ENCODE results near the gene MAP6D1. TPM values are rescaled to one million over a fixed set of nuclear protein-coding genes. Genes with fewer than 3 reads are reported as not detected.
"Not testable (repeated sequence)": the region's sequence is repeated elsewhere in the genome, so short reads cannot be mapped to it uniquely, and the experiment has no call there.

MAP6D1 gene
- total RNA-seq, 1 experiment from 2014 or later, result 3.0 TPM

DNA sequence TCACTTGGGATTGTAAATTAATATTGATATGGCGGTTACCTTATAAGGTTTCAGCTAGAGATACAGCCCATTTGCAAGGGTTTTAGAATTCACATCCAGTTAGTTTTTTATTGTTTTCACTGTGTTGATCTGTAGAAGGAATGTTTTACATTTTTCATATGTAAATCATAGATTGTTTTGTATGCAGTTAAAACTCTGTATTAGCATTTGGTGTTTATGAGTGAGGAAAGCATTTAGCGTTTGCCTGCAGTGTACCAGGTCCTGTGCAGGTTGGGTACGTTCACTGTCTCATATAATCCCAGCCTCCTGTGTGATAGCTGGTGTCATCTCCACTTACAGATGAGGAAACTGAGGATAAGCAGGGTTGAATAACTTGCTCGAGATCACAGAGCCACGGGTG lies 23.8 kb downstream of the MAP6D1 start:
- no peaks in the 10 kb centered on the region for H3K27me3 ChIP-seq (replicated peaks)
- no peak for DNase-seq (ENCODE audit: low read depth in 1 of 2, low spot score in 2 of 2)
- H3K36me3 ChIP-seq, result peaks cover 56% of the 10 kb centered on the region
- no peak overlapping the region for H3K4me3 ChIP-seq
- no peak overlapping the region for H3K27ac ChIP-seq
- H3K4me1 ChIP-seq (replicated peaks), result no peaks in the 10 kb centered on the region
- H3K9me3 ChIP-seq (replicated peaks), result no peaks in the 10 kb centered on the region

DNA sequence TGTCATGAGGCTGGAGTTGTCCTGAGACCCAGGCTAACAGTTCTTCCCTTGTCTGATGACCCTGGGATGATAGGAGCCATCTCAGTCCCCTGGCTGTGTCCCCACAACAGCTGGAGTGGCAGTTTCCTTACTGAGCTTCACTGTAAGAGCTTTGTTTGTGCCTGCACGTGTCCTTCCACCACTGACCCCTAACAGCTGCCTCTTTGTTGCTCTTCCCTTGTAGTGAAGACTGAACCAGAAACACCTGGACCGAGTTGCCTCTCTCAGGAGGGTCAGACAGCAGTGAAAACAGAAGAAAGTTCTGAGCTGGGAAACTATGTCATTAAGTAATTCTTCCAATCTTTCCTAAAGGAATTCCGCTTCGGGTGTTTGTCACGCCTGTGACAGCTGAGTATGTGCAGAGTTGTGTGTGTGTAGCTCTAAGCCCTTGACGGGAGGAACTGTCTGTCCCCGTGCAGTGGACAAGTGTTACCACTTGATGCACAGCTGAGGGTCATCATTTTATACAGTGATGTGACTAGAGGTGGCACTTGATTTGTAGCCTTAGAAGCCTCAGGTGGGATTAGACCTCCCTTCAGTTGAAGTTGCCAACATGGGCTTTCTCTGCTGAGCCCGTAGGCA lies 25.0 kb downstream of the MAP6D1 start:
- Histone ChIP-seq H3K36me3 (peaks cover 56% of the 10 kb centered on the region), H3K9me3 (replicated peaks) (no peaks in the 10 kb centered on the region), H3K4me1 (replicated peaks) (no peaks in the 10 kb centered on the region), H3K27ac (no peak overlapping the region), H3K4me3 (no peak overlapping the region), H3K27me3 (replicated peaks) (no peaks in the 10 kb centered on the region)
- DNase-seq (ENCODE audit: low read depth in 1 of 2, low spot score in 2 of 2), result no peak

DNA sequence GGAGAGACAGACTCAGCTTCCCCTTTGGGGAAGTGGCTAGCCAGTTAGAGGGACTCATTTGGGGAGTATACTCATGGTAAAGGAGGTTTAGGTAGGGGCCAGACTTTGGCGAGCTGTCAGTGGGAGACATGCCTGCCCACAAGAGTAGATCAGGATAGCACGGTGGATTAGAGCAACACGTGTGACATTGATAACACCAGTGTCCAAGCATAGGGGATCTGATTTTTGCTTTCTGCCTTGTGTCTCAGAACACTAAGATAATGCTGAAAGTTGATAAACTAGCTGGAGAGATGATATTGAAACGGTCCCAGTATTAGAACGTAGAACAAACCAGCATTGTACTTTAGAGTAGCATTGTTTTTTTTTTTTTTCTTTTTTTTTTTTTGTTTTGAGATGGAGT lies 25.9 kb downstream of the MAP6D1 start:
- Histone ChIP-seq H3K27ac (no peak overlapping the region), H3K4me1 (replicated peaks) (no peaks in the 10 kb centered on the region), H3K36me3 (peaks cover 54% of the 10 kb centered on the region), H3K9me3 (replicated peaks) (no peaks in the 10 kb centered on the region), H3K27me3 (replicated peaks) (no peaks in the 10 kb centered on the region), H3K4me3 (no peak overlapping the region)
- DNase-seq (ENCODE audit: low read depth in 1 of 2, low spot score in 2 of 2), result no peak

DNA sequence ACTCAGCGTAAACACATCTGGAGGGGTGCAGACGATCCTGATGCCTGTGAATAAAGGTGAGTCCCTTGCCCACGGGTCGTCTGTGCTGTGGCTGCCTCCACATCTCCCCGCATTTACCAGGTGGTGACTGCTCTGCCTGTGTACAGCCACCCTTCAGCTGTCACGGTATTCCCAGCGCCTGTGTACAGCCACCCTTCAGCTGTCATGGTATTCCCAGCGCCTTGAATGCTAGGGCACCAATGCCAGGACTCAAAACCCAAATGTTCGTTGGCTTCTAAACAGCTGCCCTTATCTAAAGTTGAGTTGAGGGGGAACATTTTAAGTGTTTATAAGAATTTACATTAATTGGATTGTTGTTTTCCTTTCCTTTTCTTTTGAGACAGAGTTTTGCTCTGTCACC lies 27.4 kb downstream of the MAP6D1 start:
- peaks cover 55% of the 10 kb centered on the region for H3K36me3 ChIP-seq
- H3K4me1 ChIP-seq (replicated peaks), result no peaks in the 10 kb centered on the region
- H3K27ac ChIP-seq, result no peak overlapping the region
- H3K4me3 ChIP-seq, result no peak overlapping the region
- DNase-seq (ENCODE audit: low read depth in 1 of 2, low spot score in 2 of 2), result no peak
- H3K9me3 ChIP-seq (replicated peaks), result no peaks in the 10 kb centered on the region
- H3K27me3 ChIP-seq (replicated peaks), result no peaks in the 10 kb centered on the region

DNA sequence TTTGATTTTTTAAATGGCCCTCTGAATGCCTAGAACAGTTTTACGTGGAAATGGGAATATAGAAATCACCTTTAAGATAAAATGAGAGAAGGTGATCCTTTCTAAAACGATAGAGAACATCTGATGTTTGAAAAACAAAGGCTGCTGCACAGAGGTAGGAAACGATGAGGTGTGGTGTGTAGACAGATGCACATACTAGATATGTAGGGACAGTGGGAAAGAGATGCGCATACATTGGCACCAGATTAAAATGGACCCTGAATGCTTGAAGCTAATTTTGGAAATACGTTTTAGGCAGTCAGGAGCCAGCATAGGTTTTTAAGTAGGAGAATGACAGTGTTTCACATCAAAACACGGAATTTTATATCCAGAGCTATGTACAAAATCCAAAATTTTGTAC lies 29.0 kb downstream of the MAP6D1 start:
- Histone ChIP-seq H3K9me3 (replicated peaks) (no peaks in the 10 kb centered on the region), H3K27me3 (replicated peaks) (no peaks in the 10 kb centered on the region), H3K36me3 (peaks cover 49% of the 10 kb centered on the region), H3K4me1 (replicated peaks) (no peaks in the 10 kb centered on the region), H3K4me3 (no peak overlapping the region), H3K27ac (no peak overlapping the region)
- no peak for DNase-seq (ENCODE audit: low read depth in 1 of 2, low spot score in 2 of 2)

DNA sequence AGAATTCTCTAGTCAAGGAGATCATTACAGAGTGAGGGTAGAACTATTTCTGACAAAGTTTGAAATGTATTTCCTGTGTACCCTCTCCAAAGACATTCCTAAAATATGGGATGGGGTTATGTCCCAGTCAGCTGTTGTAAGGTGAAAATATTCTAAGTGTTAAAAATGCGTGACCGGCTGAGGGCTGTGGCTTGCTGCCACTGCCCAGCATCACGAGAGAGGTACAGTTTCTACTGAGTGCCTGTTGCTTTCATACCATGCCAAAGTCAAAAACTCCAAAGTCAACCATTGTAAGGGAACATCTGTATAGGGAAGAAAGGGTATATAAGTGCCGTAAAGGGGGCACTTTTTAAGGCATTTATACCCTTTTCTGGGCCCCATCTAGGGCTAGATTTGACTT lies 30.9 kb downstream of the MAP6D1 start:
- peaks cover 45% of the 10 kb centered on the region for H3K36me3 ChIP-seq
- no peak overlapping the region for H3K4me3 ChIP-seq
- DNase-seq (ENCODE audit: low read depth in 1 of 2, low spot score in 2 of 2), result no peak
- no peaks in the 10 kb centered on the region for H3K9me3 ChIP-seq (replicated peaks)
- no peak overlapping the region for H3K27ac ChIP-seq
- no peaks in the 10 kb centered on the region for H3K4me1 ChIP-seq (replicated peaks)
- no peaks in the 10 kb centered on the region for H3K27me3 ChIP-seq (replicated peaks)

DNA sequence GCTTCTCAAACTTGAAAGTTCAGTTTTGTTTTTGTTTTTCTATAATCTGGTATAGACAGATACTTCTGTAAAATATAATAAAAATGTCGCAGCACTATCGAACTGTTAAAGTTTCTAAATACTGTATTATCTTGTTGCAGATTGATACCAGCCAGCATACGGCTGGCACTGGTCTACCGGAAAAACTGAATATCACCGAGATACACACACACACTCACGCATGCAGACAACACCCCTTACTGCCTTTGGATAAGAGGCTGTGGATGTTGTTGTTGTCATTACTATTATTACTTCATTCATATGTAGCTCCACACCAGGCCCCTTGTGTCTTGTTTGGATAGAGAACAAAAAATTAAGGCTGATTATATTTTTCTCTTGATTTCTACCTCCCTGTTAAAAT lies 32.4 kb downstream of the MAP6D1 start:
- Histone ChIP-seq H3K36me3 (peaks cover 35% of the 10 kb centered on the region), H3K4me3 (no peak overlapping the region), H3K27me3 (replicated peaks) (no peaks in the 10 kb centered on the region)

DNA sequence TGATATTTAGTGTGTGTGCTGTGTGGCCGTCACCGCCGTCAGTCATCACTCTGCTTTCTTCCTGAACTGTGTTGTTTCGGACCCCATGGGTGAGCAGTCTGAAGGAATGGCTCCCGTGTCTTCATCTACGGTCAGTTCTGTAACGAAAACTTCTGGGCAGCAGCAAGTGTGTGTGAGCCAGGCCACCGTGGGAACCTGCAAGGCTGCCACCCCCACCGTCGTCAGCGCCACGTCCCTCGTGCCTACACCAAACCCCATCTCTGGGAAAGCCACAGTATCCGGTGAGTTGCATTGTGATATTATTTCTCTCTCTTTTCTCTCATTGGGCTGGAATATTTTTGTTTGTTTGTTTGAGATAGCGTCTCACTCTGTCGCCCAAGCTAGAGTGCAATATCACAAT lies 34.7 kb downstream of the MAP6D1 start:
- no peaks in the 10 kb centered on the region for H3K9me3 ChIP-seq (replicated peaks)
- H3K4me3 ChIP-seq, result no peak overlapping the region
- H3K27me3 ChIP-seq (replicated peaks), result no peaks in the 10 kb centered on the region
- H3K36me3 ChIP-seq, result peaks cover 49% of the 10 kb centered on the region
- no peaks in the 10 kb centered on the region for H3K4me1 ChIP-seq (replicated peaks)
- no peak for DNase-seq (ENCODE audit: low read depth in 1 of 2, low spot score in 2 of 2)
- no peak overlapping the region for H3K27ac ChIP-seq

More for the DNA sequence above, 32.4 kb downstream of the MAP6D1 start:
- H3K27ac ChIP-seq, result no peak overlapping the region
- no peaks in the 10 kb centered on the region for H3K9me3 ChIP-seq (replicated peaks)
- no peak for DNase-seq (ENCODE audit: low read depth in 1 of 2, low spot score in 2 of 2)
- no peaks in the 10 kb centered on the region for H3K4me1 ChIP-seq (replicated peaks)

DNA sequence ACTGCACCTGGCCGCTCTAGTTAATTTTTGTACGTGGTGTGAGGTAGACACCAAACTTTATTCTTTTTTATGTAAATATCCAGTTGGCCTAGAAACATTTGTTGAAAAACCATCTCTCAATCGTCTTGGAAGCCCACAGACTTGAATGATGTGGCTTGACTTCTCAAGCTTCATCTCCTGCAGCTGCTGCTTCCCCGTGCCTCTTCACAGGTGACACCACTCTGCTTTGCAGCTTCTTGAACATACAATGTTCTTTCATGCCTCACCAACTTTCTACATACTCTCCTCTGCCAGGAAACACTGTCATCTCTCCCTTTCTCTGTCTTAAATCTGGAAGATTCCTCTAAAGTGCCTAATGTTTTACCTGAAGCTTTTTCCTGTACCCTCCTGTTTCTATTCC lies 35.6 kb downstream of the MAP6D1 start:
- Histone ChIP-seq H3K27me3 (replicated peaks) (no peaks in the 10 kb centered on the region), H3K4me3 (no peak overlapping the region), H3K36me3 (peaks cover 49% of the 10 kb centered on the region), H3K4me1 (replicated peaks) (no peaks in the 10 kb centered on the region), H3K9me3 (replicated peaks) (no peaks in the 10 kb centered on the region), H3K27ac (no peak overlapping the region)
- DNase-seq (ENCODE audit: low read depth in 1 of 2, low spot score in 2 of 2), result no peak

DNA sequence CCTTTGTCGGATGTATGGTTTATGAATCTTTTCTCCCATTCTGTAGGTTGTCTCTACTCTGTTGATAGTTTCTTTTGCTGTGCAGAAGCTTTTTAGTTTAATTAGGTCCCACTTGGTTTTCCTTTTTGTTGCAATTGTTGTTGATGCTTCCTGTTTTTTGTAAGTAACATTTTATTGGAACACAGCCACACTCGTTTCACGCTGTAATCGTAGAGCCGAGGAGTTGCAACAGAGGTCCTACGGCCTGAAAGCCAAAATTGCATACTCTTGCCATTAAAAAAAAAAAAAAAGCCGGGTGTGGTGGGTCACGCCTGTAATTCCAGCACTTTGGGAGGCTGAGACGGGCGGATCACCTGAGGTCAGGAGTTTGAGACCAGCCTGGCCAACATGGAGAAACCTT lies 40.9 kb downstream of the MAP6D1 start:
- peaks cover 55% of the 10 kb centered on the region for H3K36me3 ChIP-seq
- H3K27me3 ChIP-seq (replicated peaks); DNase-seq (ENCODE audit: low read depth in 1 of 2, low spot score in 2 of 2); H3K4me3 ChIP-seq; H3K27ac ChIP-seq; H3K4me1 ChIP-seq (replicated peaks); H3K9me3 ChIP-seq (replicated peaks): not testable (repeated sequence)

DNA sequence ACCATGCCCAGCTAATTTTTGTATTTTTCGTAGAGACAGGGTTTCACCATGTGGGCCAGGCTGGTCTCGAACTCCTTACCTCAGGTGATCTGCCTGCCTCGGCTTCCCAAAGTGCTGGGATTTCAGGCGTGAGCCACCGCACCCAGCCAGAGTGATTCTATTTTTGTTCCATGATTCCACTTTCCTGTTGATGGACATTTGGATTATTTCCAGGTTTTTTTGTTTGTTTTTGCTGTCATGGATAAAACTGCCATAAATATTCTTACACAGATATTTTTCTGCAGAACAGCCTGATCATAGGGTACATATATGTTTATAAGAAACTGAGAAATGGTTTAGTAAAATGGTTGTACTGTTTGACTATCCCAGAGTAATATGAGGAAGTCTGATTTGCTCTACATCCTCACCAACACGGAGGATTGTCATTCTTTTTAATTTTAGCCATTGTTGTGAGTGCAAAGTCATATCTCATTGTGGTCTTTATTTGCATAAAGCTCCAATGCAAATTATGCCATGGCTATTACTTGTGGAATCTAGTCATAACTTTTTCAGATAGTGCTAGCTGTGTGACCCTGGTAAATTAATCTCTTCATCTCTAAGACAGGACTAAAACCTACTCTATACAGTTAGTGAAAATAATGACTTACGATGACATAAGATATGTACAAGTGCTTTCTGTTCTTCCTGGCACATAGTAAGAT lies 42.7 kb downstream of the MAP6D1 start:
- Histone ChIP-seq H3K27ac (no peak overlapping the region), H3K36me3 (peaks cover 61% of the 10 kb centered on the region), H3K4me3 (no peak overlapping the region), H3K4me1 (replicated peaks) (no peaks in the 10 kb centered on the region), H3K9me3 (replicated peaks) (no peaks in the 10 kb centered on the region), H3K27me3 (replicated peaks) (no peaks in the 10 kb centered on the region)
- DNase-seq (ENCODE audit: low read depth in 1 of 2, low spot score in 2 of 2), result no peak

DNA sequence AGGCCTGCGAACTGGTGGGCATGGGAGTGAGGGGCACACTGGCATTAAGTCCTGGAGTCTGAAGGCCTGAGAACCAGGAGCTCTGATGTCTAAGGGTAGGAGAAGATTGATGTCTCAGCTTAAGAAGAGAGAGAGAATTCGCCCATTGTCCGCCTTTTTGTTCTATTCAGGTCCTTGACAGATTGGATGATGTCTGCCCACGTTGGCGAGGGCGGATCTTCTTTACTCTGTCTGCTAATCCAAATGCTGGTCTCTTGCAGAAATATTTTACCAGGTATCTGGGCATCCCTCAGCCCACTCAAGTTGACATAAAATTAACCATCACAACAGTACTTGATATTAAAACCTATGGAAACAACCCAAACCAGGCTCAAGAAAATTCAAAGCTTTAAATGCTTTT lies 44.1 kb downstream of the MAP6D1 start:
- H3K4me3 ChIP-seq, result no peak overlapping the region
- H3K9me3 ChIP-seq (replicated peaks), result no peaks in the 10 kb centered on the region
- no peaks in the 10 kb centered on the region for H3K4me1 ChIP-seq (replicated peaks)
- H3K27me3 ChIP-seq (replicated peaks), result no peaks in the 10 kb centered on the region
- H3K27ac ChIP-seq, result no peak overlapping the region
- no peak for DNase-seq (ENCODE audit: low read depth in 1 of 2, low spot score in 2 of 2)
- peaks cover 58% of the 10 kb centered on the region for H3K36me3 ChIP-seq

DNA sequence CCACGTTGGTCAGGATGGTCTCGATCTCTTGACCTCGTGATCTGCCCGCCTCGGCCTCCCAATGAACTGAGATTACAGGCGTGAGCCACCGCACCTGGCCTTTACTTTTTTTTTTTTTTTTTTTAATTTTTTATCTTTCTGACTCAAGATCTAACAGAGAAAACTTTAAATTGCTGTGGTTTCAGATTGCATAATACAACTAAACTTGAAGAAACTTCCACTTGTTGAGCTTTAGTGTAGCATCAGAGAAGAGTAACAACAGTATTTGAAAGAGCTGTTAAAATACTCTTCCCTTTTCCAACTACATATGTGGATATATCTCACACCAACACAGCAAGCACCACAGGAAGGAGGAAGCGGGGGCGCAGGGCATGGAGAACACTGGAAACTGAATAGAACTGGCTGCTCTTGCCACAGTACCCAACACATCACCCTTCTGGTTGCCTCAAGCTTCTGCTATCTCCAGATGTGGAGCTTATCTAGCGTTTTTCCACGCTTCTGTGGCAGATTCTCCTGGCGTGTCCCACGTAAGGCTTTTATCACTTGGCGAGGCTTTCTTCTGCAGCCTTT lies 45.4 kb downstream of the MAP6D1 start:
- no peak overlapping the region for H3K27ac ChIP-seq
- no peak for DNase-seq (ENCODE audit: low read depth in 1 of 2, low spot score in 2 of 2)
- H3K36me3 ChIP-seq, result peaks cover 62% of the 10 kb centered on the region
- H3K27me3 ChIP-seq (replicated peaks), result no peaks in the 10 kb centered on the region
- H3K4me3 ChIP-seq, result no peak overlapping the region
- no peaks in the 10 kb centered on the region for H3K4me1 ChIP-seq (replicated peaks)
- no peaks in the 10 kb centered on the region for H3K9me3 ChIP-seq (replicated peaks)

DNA sequence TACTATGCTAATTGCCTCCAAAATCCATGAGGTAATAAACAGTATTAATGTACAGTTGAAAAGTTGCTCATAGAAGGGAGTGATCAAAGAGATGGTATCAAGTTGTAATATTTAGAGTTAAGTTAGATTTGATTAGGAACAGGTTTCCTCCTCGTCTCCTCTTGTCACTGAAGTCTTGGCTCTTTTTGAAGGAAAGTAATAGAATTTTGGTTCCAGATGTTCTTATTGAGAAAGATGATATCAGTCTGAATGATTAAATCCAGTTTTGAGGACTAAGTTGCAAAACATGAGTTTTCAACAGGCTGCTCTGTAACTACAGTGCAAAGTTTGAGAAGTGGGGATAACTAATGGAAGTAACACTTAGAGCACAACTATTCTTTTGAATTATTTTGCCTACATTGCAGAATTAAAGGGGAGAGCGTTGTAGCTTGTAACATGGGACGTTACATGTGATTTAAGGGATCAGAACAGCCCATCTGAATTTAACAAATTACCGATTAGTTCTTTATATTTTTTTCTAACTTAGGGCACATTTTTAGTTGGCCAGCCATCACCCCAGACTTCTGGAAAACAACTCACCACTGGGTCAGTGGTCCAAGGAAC lies 48.3 kb downstream of the MAP6D1 start:
- DNase-seq (ENCODE audit: low read depth in 1 of 2, low spot score in 2 of 2), result no peak
- H3K4me1 ChIP-seq (replicated peaks), result peaks cover 9% of the 10 kb centered on the region; the same call in 1 of the 2 replicates
- H3K9me3 ChIP-seq (replicated peaks), result no peaks in the 10 kb centered on the region
- H3K36me3 ChIP-seq, result peaks cover 76% of the 10 kb centered on the region
- no peaks in the 10 kb centered on the region for H3K27me3 ChIP-seq (replicated peaks)
- no peak overlapping the region for H3K27ac ChIP-seq
- H3K4me3 ChIP-seq, result no peak overlapping the region
